Measurements from ENCODE around the gene DAPP1. TPM values are rescaled to one million over a fixed set of nuclear protein-coding genes. Genes with fewer than 3 reads are reported as not detected.

DAPP1 gene
- polyA plus RNA-seq, 3 donors: 0.64 to 1.3 (median 0.83) TPM

DNA sequence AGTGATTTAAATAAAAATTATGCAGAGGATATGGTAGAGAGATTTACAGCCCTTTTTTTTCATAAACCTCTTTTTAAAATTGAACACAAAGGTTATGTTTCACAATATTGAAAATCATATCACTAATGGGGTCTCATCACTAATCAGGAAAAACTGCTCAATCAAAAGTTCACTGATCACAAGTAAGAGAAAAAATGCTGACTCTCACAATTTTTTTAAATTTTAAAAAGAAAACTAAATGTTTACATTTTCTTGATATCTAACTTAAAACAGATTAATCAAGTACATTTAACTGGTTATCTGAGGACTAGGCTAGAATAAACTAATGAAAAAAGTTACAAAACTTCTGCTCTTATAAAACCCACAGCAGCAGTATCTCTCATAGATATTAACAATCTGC lies 69.1 kb downstream of the DAPP1 start:
- DNase-seq (ENCODE audit: extremely low read depth in 1 of 11, low read depth in 9 of 11, low spot score in 4 of 11): no peak

DNA sequence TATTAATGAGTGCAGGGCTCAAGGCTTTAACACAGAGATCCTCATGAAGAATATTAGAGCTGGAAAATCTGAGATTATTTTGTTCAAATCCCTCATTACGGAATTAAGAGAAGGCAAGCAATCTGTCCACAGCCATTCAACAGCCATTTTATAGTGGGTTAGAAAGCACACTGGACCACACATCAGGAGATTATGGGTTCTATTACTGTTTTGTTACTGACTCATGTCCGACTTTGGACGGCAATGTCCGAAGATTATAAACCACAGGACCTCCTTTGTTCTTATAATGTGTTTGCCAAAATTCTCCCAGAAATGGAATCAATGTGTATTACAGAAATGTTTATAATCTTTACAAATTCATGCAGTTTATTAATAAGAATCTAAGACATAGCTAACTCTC lies 69.5 kb downstream of the DAPP1 start:
- no peak for DNase-seq (ENCODE audit: extremely low read depth in 1 of 11, low read depth in 9 of 11, low spot score in 4 of 11)

DNA sequence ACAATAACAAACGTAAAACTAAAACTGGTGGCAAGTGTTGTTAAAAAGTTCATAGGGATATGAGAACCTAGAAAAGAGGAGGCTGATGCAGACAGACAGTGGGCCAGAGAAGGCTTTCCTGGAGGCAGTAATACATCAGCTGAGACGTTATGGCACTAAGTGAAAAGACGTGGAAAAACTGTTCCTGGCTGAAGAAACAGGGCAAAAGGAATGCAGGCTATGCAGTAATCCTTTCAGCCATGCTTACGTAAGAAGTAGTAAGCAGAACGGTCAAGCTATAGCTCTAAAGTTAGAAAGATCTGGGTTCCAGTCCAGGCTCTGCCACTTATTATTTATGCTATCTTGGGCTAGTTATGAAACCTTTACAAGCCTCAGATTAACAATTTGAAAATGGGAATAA lies 71.2 kb downstream of the DAPP1 start:
- no peak for DNase-seq (ENCODE audit: extremely low read depth in 1 of 11, low read depth in 9 of 11, low spot score in 4 of 11)

DNA sequence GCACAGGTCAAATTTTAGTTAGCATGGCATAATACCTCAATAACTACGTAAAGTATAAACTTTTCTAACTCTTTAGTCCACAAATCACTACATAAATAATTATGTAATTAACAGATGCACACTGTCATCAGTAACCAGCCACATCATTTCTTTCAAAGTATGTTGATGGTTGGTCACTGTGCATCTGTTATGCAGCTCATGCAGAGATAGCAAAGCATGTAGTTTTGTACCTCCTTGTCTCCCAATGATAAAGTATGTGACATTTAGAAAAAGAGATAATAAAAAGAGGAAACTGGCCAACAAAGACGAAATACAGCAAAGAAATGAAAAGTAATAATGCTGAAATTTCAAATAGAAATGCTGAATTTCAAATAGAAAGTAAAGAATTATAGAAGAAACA lies 74.7 kb downstream of the DAPP1 start:
- no peak for DNase-seq (ENCODE audit: extremely low read depth in 1 of 11, low read depth in 9 of 11, low spot score in 4 of 11)

DNA sequence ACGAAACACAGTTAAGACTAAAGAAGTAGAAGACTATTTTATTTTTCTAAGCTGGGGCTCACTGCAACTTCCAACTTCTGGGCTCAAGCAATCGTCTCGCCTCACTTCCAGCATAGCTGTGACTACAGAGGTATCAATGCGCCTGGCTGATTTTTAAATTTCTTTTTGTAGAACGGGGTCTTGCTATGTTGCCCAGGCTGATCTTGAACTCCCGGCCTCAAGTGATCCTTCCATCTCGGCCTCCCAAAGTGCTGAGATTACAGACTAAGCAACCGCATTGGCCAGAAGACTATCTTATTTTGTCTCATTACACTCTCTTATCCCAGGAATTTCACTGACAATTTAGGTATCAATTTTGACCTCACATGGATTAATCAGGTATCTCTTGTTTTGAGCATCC lies 76.4 kb downstream of the DAPP1 start:
- DNase-seq (ENCODE audit: extremely low read depth in 1 of 11, low read depth in 9 of 11, low spot score in 4 of 11): no peak

DNA sequence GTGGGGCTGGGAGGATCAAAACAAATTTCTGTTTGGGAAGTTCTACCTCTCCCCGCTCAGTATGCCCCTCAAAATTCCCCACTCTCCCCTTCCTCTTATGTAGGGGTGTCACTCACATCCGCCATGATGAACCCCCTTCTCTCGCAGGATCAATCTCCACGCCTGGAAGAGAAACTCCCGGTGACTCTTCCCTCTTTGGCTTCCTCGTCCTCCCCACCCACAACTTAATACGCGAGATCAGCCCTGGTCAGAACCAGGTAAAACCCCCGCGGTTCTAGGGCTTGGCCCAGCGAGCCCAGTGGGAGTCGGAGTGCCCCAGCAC lies 77.2 kb downstream of the DAPP1 start:
- no peak for DNase-seq (ENCODE audit: extremely low read depth in 1 of 11, low read depth in 9 of 11, low spot score in 4 of 11)

DNA sequence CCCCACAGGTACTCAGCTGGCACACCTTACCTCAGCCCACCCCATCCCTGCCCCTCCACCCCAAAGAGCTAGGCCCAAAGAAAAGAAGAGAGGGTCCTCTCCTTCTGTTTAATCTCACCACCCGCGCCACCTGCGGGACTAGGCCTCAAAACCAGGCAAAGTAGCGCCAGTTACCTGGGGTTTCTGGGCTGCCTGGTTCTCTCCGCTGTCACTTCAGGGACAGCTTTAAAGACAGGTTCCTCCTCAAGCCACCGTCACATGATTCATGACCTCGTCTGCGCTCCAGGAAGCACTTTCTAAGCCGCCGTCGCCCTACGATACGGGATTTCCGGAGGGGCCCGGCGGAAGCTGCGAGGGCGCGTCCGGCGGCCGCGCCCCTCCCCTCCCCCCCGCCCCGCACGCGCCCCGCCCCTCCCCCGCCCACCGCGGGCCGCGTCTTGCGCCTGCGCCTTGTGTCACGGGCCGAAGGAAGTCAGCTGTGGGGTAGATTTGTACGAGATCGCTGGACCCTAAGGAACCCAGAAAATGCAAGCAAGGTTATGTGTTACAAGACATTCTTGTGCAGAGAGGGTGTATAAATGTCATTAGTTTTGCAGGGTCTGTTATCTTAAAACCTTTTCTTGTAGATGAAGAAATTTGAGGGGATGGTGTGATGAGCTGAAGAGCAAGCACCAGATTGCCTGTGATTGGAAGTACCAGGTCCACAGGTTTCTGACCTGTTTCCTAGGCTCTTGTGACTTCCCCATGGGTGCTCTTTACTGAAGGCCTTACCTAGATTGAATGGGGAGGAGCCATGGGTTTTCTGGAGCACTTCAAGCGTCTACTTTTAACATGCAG lies 77.8 kb downstream of the DAPP1 start, which contains the start of gene LAMTOR3:
Gene LAMTOR3 (minus strand): TSS at position 267 of the 837 bp plus-strand sequence. CDS start 464 bp downstream, outside the sequence.
- DNase-seq (ENCODE audit: extremely low read depth in 1 of 11, low read depth in 9 of 11, low spot score in 4 of 11): peak; percentile 74 to 91 (median 86)

DNA sequence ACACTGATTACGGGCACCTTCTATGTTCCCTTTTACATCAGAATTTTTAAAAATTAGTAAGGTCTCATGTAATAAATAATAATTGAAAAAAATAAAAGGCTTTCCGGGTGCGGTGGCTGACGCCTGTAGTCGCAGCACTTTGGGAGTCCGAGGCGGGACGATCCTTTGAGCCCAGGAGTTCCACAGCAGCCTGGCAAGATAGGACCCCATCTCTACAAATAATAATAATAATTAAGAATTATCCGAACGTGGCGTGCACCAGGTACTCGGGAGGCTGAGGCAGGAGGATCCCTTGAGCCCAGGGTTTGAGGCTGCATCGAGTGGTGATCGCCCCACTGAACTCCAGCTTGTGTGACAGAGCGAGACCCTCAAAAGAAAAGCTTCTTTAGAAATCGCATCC lies 78.4 kb downstream of the DAPP1 start:
- DNase-seq (ENCODE audit: extremely low read depth in 1 of 11, low read depth in 9 of 11, low spot score in 4 of 11): no peak

DNA sequence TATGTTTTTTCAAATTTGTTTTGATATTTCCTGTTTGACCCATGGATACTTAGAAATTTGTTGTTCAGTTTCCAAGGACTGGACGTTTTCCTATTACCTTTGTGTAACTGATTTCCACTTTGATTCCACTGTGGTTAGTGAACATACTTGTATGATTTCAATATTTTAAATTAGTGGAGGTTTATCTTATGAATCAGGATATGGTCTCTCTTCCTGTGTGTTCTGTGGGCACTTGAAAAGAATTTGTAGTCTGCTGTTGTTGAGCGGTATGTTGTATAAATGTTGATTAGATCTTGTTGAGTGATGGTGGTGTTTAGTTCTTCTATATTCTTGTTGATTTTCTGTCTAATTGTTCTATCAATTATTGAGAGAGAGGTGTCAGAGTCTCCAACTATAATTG lies 98.8 kb downstream of the DAPP1 start:
- no peak for DNase-seq (ENCODE audit: extremely low read depth in 1 of 11, low read depth in 9 of 11, low spot score in 4 of 11)

DNA sequence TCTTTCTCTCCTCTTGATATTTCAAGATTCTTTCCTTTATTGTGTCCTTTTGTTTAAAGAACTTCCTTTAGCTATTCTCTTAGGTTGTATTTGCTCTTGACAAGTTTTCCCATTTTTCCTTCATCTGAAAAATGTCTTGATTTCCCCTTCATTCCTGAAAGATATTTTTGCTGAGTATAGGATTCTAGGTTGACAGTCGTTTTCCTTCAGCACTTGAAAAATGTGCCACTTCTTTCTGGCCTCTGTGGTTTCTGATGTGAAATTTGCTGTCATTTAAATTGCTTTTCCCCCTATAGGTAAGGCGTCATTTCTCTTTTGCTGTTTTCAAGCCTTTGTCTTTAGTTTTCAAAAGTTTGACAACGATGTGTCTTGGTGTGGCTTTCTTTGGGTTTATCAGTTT lies 100.9 kb downstream of the DAPP1 start:
- no peak for DNase-seq (ENCODE audit: extremely low read depth in 1 of 11, low read depth in 9 of 11, low spot score in 4 of 11)

DNA sequence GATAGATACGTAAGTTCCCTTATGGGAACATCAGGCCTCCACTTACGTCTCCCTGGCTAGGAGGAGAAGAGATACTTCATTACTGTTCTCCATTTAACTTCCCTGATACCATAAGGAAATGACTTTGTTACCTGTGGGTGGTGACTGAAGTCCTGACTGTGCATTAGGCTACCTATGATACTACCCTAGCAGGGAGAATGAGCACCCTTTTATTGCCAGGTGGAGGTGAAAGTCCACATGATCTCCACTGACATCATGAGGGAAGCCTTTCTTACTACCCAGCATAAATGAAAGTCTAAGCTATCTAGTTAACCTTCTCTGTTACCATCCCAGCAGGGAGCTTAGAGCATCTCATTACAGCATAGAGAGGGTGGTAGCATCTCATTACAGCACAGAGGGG lies 102.0 kb downstream of the DAPP1 start:
- DNase-seq (ENCODE audit: extremely low read depth in 1 of 11, low read depth in 9 of 11, low spot score in 4 of 11): no peak

Other genes with a start within 250 kb of the DAPP1 start
- gene MTTP, start 242.0 kb upstream of the DAPP1 start, polyA plus RNA-seq (ENCODE audit: insufficient read length in 3 of 3): 10 to 100 TPM; 10.1 to 14.8 (median 10.6) TPM
- 1 to 10 TPM in 1 of 3 donors, under 1 TPM in 2; 0.76 to 1.2 (median 0.86) TPM for gene C4orf54, start 159.0 kb upstream of the DAPP1 start, polyA plus RNA-seq (ENCODE audit: insufficient read length in 3 of 3)
- 100 to 1,000 TPM in 1 of 3 donors, 10 to 100 TPM in 2; 87.4 to 104 (median 88.7) TPM for gene LAMTOR3, start 77.6 kb downstream of the DAPP1 start, polyA plus RNA-seq (ENCODE audit: insufficient read length in 3 of 3)
- gene DNAJB14, start 129.8 kb downstream of the DAPP1 start, polyA plus RNA-seq (ENCODE audit: insufficient read length in 3 of 3): 10 to 100 TPM; 29.9 to 39.9 (median 39.3) TPM
- gene H2AZ1, start 133.4 kb downstream of the DAPP1 start, polyA plus RNA-seq (ENCODE audit: insufficient read length in 3 of 3): 100 to 1,000 TPM; 294 to 450 (median 443) TPM

All from renal cortex interstitium (tissue), 11 donors.